Activated T-helper 1 cell treated with anti-CD3 and anti-CD28 coated beads, Interleukin-12 subunit alpha, Interleukin-12 subunit beta, Interleukin-2, Interleukin-4 antibody, amounts not matched to agents 30 ng/mL and 10 ng/mL and 1 ng/mL, durations not matched to agents 14 hours and 24 hours and 36 hours (primary cell): ENCODE results near the gene TNS1. TPM values are rescaled to one million over a fixed set of nuclear protein-coding genes. Genes with fewer than 3 reads are reported as not detected.
"Not testable (repeated sequence)": the region's sequence is repeated elsewhere in the genome, so short reads cannot be mapped to it uniquely, and the experiment has no call there.

Experiments
- DNase-seq: peaks from one replicate; pipeline ENCODE4 v3.0.0; 2021; ENCODE audit warnings: low spot score
- H3K27ac Mint-ChIP-seq: one replicate; pipeline ENCODE4 v1.8.0; 2021; ENCODE audit warnings: mild to moderate bottlenecking, mixed read lengths
- H3K27me3 Mint-ChIP-seq: one replicate; pipeline ENCODE4 v1.8.0; 2022; ENCODE audit warnings: mild to moderate bottlenecking, moderate library complexity, mixed read lengths; ENCODE audit not compliant: insufficient read depth
- H3K36me3 Mint-ChIP-seq: one replicate; pipeline ENCODE4 v1.8.0; 2021; ENCODE audit warnings: low read depth, mixed read lengths
- H3K4me1 Mint-ChIP-seq: one replicate; pipeline ENCODE4 v1.8.0; 2021; ENCODE audit warnings: low read depth, mixed read lengths
- H3K4me3 Mint-ChIP-seq: one replicate; pipeline ENCODE4 v1.8.0; 2021; ENCODE audit warnings: mild to moderate bottlenecking, moderate library complexity, mixed read lengths
- H3K9me3 Mint-ChIP-seq: one replicate; pipeline ENCODE4 v1.8.0; 2021; ENCODE audit warnings: mixed read lengths
- intact Hi-C: fragments of 100-400 bp; cut with micrococcal nuclease; formaldehyde crosslinking; loops from one replicate; pipeline ENCODE4 v1.15.1; 2024
- total RNA-seq: library from RNA; stranded (reverse); gene quantifications from 2 replicates; pipeline ENCODE4 v1.2.3, GENCODE V29; 2022

TNS1 gene
- total RNA-seq, 1 donor from 2014 or later, result 0.41 TPM

DNA sequence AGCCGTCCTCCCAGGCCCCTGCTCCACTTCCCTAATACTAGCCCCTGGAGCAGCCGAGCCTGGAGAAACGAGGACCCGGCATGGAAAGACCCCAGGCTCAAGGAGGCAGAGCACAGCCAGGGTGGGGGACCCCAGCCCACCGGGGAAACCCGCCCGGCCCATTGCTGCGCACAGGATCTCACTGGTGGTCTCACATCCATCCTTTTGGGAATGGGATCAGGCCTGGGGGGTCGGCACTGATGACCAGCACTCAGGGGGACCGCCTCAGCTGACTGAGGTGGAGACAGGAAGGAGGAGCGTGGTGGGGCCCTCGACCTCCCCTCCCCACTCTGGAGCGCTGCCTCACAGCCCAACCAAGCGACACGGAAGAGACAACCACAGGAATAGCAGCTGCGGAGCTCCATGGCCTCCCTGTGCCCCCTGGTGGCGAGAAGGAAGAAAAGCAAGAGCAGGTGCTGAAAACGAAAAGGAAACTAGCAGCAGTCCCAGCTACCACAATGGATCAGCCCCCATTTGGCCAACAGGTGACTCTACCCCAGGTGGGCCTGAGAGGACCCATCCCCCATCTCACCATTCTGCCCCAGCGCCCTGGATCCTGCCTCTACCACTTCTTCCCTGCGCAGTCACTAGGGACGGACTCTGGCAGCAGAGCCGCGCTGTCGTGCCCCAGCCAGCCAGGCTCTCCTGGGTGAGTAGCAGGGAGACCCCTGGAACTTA, 31.9 kb upstream of the TNS1 start:
- H3K9me3 Mint-ChIP-seq, H3K27me3 Mint-ChIP-seq, H3K36me3 Mint-ChIP-seq: not testable (repeated sequence)
- intact Hi-C loops, result loop anchor here (1.0 to 5.0 kb wide), 4 partner anchors 34 to 249 kb away; partner anchors contain the start of gene RUFY4
- Mint-ChIP-seq H3K27ac (peak overlapping the region; percentile 30), H3K4me3 (peak overlapping the region; percentile 56), H3K4me1 (peaks cover 11% of the 10 kb centered on the region)
- peak; percentile 65 for DNase-seq

DNA sequence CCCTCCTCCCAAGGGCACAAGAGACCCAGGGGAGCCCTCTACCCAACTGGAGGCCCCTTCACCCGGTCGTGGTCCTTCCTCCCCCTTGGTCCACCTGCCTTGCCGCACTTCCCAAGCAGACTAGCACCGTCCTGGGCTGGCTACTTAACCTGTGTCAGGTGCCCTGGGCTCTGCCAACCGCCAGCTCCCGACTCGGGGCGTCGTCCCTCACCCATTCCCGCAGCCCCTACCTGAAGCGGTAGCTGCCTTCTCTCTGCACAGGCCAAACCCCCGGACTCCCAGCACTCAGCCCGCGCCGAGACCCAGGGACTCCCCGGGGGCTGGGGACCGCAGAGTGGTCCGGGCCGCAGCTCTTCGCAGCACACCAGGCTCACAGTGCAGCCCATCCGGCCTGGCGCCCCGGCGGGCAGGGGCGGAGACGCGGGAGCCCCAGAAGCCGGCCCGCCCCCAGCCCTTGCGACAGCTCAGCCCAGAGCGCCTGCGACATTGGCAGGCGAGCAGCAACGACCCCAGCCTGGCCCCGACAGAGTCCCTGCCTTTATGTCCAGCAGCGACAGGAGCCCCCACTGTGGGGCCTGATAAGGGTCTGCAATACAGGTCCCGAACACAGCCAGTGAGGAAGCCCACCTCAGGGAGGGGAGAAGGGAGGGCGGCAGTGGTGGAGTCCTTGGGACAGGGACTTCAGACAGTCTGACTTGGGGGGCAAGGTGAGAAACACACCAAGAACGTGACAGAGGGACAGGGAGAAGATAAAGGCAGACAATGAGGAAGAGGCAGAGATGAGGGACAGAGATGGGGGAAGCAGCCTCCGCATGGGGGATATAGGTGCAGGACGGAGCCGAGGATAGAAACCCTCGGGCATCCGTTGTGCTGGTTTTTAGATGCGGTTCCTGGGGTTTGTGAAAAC, 31.0 kb upstream of the TNS1 start:
- Mint-ChIP-seq H3K9me3 (no peaks in the 10 kb centered on the region), H3K27me3 (peaks cover 2% of the 10 kb centered on the region), H3K27ac (no peak overlapping the region), H3K4me1 (peaks cover 3% of the 10 kb centered on the region), H3K4me3 (peak overlapping the region; percentile 53), H3K36me3 (no peaks in the 10 kb centered on the region)
- DNase-seq, result no peak
- intact Hi-C loops, result loop anchor here (1.0 to 5.0 kb wide), 4 partner anchors 35 to 249 kb away; partner anchors contain the start of gene RUFY4

DNA sequence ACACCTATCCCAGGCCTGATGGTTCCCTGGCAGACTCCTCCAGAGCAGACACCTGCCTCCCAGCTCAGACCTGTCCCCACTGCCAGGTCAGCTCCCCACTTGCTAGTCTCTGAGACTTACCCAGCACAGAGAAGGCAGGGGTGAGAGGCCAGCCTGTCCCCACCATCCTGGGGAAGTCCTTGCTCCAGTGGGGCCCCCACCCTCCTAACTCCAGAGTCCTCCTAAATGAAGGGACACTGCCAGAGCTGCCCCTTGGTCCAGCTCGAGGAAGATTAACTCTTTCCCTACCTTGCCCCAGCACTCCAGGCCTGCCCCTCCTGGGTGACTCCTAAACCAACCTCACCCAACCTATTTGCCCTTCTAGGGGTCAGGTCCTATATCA, 30.4 kb upstream of the TNS1 start:
- Mint-ChIP-seq H3K9me3 (no peaks in the 10 kb centered on the region), H3K4me1 (no peaks in the 10 kb centered on the region), H3K27ac (no peak overlapping the region), H3K27me3 (no peaks in the 10 kb centered on the region), H3K4me3 (no peak overlapping the region), H3K36me3 (no peaks in the 10 kb centered on the region)
- no peak for DNase-seq
- intact Hi-C loops, result loop anchor here (5.0 kb wide), 1 partner anchor 146 kb away; no protein-coding TSS in a partner anchor

DNA sequence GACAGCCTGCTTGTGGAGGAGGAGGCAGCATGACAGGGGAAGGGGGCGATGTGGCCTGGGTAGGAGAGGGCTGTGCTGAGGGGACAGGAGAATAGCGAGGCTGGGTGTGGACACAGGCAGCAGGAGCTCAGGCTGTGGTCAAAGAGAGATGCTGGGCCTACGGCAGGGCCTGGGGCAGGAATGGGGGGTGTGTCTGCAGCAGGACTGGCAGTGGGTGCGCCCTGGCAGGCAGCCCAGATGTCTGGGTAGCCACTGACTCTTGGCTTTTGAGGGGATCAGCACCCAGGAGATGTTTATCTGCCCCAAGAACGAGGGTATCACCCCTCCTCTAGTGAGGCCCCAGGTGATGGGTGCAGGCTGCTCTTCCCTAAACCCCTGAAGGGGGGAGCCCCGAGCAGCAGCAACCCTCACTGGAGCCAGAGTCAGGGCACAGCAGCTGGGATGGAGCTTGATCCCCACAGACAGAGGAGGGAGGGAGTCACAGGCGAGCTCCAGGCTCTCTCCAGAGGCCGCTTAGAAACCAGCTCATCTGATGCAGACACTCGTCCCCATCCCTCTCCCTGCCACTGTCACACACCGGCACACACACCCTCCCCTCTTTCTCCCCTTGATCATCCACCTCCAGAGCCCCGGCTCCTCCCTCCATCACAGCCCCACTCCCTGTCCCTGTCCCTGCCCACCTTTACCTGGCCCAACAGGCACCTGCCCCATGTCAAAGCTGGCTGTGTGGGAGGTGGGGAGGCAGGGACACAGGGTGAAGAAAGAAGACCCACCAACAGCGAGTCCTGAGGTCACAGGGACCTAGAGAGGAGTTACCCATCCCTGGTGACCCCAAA, 29.8 kb upstream of the TNS1 start:
- no peak overlapping the region for H3K27ac Mint-ChIP-seq
- no peaks in the 10 kb centered on the region for H3K27me3 Mint-ChIP-seq
- no peaks in the 10 kb centered on the region for H3K9me3 Mint-ChIP-seq
- no peaks in the 10 kb centered on the region for H3K4me1 Mint-ChIP-seq
- no peak for DNase-seq
- no peaks in the 10 kb centered on the region for H3K36me3 Mint-ChIP-seq
- no peak overlapping the region for H3K4me3 Mint-ChIP-seq
- intact Hi-C loops, result loop anchor here (5.0 kb wide), 1 partner anchor 145 kb away; no protein-coding TSS in a partner anchor

DNA sequence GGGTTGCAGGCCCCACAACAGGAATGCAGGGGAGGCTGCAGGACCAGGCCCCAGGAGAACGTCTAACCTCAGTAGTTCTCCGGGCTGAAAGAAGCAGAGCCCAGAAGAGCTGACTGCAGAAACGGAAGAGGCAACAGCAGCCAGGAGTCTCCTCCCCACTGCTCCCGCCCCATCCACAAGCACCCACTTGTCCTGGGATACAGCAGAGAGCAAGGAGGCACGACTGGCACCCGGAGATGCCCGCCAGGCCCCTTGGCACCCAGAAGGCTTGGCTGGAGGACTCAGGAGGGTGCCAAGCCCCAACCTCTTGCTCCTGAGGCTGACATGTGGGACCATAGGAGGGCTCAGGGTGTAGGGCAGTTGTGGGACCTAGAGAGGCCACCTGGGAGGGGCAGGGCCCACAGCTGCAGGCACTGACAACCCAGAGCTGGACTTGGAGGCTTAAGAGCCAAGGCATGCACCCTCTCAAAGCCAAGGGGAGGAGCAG, 29.0 kb upstream of the TNS1 start:
- Mint-ChIP-seq H3K4me1 (no peaks in the 10 kb centered on the region), H3K9me3 (no peaks in the 10 kb centered on the region), H3K36me3 (no peaks in the 10 kb centered on the region), H3K27me3 (no peaks in the 10 kb centered on the region), H3K4me3 (no peak overlapping the region), H3K27ac (peak overlapping the region; percentile 14)
- no peak for DNase-seq
- intact Hi-C loops, result loop anchor here (5.0 kb wide), 1 partner anchor 145 kb away; no protein-coding TSS in a partner anchor

DNA sequence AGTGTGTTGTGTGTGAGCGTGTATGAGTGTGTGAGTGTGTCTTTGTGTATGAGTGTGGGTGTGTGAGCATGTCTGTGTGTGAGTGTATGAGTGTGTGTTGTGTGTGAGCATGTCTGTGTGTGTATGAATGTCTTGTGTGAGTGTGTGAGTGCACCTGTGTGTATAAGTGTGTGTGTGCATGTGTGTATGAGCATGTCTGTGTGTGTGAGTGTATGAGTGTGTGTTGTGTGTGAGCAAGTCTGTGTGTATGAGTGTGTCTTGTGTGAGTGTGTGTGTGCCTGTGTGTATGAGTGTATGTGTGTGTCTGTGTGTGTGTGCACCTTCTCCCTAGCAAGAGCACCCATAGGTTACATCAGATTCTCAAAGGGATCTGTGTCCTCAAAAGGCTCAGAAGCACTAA, 28.5 kb upstream of the TNS1 start:
- no peaks in the 10 kb centered on the region for H3K36me3 Mint-ChIP-seq
- no peak for DNase-seq
- no peaks in the 10 kb centered on the region for H3K9me3 Mint-ChIP-seq
- H3K4me1 Mint-ChIP-seq, result no peaks in the 10 kb centered on the region
- no peaks in the 10 kb centered on the region for H3K27me3 Mint-ChIP-seq
- intact Hi-C loops, result loop anchor here (5.0 kb wide), 1 partner anchor 144 kb away; no protein-coding TSS in a partner anchor
- no peak overlapping the region for H3K4me3 Mint-ChIP-seq
- H3K27ac Mint-ChIP-seq, result no peak overlapping the region

DNA sequence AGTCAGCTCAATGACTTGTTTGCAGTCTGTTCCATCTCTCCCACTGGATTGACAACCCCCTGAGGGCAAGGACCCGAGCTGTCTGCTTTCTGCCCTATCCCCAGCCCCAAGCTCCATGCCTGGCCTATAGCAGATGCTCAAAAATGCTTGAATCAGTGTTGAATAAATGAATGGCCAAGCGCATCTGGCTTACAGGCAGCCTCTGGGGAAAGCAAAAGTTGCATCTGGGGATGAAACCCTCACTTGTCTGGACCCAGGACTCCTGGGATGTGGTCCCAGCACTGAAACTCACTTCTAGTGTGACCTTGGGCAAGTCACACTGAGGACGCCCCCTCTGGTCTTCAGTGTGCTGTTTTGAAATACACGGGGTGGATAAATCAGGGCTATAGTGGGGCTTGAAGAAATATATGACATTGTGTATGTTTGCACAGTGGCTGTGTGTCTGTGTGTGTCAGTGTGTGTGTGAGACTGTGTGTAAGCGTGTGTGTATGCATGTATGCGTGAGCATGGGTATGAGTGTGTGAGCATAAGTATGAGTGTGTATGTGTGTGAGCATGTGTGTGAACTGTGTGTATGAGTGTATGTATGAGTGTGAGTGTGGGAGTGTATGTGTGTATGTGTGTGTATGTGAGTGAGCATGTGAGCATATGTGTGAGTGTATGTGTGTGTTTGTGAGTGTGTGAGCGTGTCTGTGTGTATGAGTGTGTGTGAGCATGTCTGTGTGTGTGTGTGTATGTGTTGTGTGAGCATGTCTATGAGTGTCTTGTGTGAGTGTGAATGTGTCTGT, 27.8 kb upstream of the TNS1 start:
- no peak overlapping the region for H3K4me3 Mint-ChIP-seq
- intact Hi-C loops, result loop anchor here (5.0 kb wide), 1 partner anchor 143 kb away; no protein-coding TSS in a partner anchor
- DNase-seq, result no peak
- H3K4me1 Mint-ChIP-seq, result no peaks in the 10 kb centered on the region
- no peak overlapping the region for H3K27ac Mint-ChIP-seq
- no peaks in the 10 kb centered on the region for H3K9me3 Mint-ChIP-seq
- no peaks in the 10 kb centered on the region for H3K36me3 Mint-ChIP-seq
- H3K27me3 Mint-ChIP-seq, result peaks cover 2% of the 10 kb centered on the region

DNA sequence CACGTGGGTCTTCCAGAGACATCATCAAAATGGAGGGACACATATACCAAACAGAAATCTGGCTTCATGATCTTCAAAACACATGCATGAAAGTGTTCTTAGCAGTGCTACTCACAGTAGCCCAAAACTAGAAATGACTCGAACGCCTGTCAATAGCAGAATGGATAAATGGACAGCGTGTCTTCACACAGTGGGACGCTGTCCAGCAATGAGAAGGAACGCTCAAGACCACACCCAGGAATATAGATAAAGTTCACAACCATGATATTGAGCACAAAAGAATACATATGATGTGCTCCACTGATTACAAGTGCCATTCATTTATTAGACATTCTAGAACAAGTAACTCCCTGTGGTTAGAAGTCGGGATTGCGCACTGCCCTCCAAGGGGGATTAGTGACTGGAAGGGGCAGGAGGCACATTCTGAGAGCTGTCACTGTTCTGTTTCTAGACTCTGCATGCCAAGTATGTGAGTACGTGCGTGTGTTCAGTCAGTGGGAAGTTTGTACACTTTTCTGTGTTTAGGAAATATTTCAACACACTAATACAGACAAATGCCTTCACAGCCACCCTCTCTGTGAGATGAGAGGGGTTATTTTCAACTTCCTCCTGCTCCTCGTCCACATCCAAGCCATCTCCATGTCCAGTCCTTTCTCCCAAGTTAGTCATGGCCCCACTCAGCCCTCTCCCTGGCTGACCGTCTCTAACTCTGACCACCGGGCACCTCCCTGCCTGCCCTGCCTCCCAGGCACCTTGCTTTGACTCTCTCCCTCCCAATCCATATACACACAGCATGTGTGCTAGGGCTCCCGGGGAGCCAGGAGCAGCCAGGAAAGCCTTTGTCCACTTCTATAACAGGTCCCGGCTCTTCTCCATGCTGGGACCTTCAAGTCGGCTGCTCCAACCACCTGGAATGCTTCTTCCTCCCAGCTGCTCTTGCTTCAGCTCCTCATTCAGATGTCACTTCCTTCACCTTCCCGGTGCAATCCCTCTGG, 26.9 kb upstream of the TNS1 start:
- no peak for DNase-seq

DNA sequence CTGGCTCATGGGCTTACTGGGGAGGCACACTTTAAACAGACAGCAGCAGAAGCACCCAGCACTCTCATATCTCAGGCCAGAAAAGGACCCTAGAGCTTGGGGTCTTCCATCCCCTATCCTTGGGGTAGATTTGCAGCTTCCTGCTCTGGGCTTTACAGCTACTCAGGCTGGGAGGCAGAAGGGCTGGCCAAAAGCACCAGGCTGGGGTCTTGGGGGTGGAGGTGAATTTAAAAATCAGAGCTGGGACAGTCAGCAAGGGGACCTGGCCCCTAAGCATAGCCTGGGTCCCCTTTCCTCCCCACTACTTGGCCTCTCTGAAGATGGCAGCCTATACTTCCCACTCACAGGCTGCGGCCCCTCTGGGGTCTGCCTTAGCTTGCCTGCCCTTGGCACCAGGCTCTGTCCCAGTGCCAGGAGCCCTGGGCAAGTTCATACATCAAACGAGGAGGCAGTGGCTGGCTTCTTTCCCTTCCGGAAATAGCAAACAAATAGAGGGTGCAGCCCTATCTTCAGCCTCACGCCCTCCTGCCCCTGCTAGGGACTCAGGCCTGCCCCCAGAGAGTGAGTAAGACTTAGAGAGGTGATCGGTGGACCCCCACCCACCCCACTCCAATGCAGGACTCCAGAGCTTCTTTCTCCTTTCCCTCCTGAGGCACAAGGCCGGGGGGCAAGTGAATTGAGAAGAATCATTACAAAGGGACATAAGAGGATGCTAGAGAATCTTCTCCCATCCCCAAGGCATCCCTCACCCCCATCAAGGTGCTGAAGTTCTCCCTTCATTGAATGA, 26.0 kb upstream of the TNS1 start:
- intact Hi-C loops, result no loop called here
- Mint-ChIP-seq H3K4me1 (no peaks in the 10 kb centered on the region), H3K4me3 (no peak overlapping the region), H3K27me3 (peaks cover 2% of the 10 kb centered on the region), H3K36me3 (no peaks in the 10 kb centered on the region), H3K9me3 (no peaks in the 10 kb centered on the region), H3K27ac (no peak overlapping the region)
- DNase-seq, result no peak

More for the DNA sequence above, 26.9 kb upstream of the TNS1 start:
- H3K4me3 Mint-ChIP-seq, result no peak overlapping the region
- no peaks in the 10 kb centered on the region for H3K9me3 Mint-ChIP-seq
- peaks cover 2% of the 10 kb centered on the region for H3K27me3 Mint-ChIP-seq
- no peaks in the 10 kb centered on the region for H3K4me1 Mint-ChIP-seq
- no peaks in the 10 kb centered on the region for H3K36me3 Mint-ChIP-seq
- intact Hi-C loops, result loop anchor here (5.0 kb wide), 1 partner anchor 142 kb away; no protein-coding TSS in a partner anchor
- no peak overlapping the region for H3K27ac Mint-ChIP-seq

DNA sequence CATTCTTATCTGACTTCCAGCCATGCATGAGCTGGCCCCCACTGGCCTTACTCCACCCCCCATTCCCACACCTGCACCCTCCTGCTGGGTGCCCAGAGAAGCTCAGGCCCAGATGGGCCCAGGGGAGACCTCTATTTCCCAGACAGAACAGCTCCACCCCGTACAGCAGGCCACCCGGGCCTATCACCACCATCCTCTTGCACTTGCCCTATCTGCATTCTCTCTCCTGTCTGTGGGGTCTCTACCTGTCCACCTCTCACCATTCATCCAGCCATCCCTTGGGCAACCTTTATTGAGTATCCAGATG, 25.3 kb upstream of the TNS1 start:
- intact Hi-C loops, result no loop called here
- Mint-ChIP-seq H3K4me1 (no peaks in the 10 kb centered on the region), H3K27ac (no peak overlapping the region)

More for the DNA sequence above, 25.3 kb upstream of the TNS1 start:
- Mint-ChIP-seq H3K9me3 (no peaks in the 10 kb centered on the region), H3K27me3 (peaks cover 2% of the 10 kb centered on the region), H3K36me3 (no peaks in the 10 kb centered on the region), H3K4me3 (no peak overlapping the region)
- DNase-seq, result no peak
